ENCODE measurements around the gene GPSM1. TPM values are rescaled to one million over a fixed set of nuclear protein-coding genes. Genes with fewer than 3 reads are reported as not detected.

GPSM1 gene
- total and polyA plus RNA-seq, 9 of the 15 experiments (the other 6 are each of a cell fraction or from before 2014, with no cell fraction given): 0.04 to 14.2 (median 3.1) TPM

- CTCF ChIA-PET (ENCODE audit: low intra/inter-chr PET ratio): no interaction called here
Measured at GRCh38 chr9:136361754-136362449, 34.6 kb downstream of the GPSM1 start.

DNA sequence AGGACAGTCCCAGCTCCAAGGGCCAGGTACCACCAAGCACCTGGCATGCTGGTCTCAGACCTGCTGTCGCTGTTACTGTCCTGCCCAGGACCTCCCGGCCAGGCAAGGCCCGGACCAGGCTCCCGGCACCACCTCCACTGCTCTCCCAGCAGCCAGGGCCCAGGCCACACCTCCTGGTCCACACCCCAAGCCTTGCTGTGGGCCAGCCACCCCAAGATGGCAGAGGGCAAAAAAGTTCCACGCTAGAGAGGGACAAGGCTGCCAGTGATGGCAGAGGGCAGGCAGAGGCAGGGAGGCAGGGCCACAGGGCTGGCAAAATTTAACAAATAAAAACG is 35.1 kb downstream of the GPSM1 start:
- H3K9me3 ChIP-seq (replicated peaks; ENCODE audit: control insufficient read depth, insufficient read depth, low read depth, low read length): no peaks in the 10 kb centered on the region
- peak overlapping the region; percentile 51; the same call in 1 of the 2 replicates for H3K4me2 ChIP-seq (ENCODE audit: insufficient read depth, low read length)
- peaks cover 11 to 95% of the 10 kb centered on the region in 2 experiments for H3K4me1 ChIP-seq (replicated peaks in 1 of 2; ENCODE audit: control insufficient read depth in 2 of 2, insufficient read depth in 2 of 2, low read length in 2 of 2)
- DNase-seq (ENCODE audit: extremely low read depth in 1 of 4, low spot score in 3 of 4): no peak
- no peak for FAIRE-seq
- no peaks in the 10 kb centered on the region for H3K9me1 ChIP-seq (ENCODE audit: control insufficient read depth, insufficient read depth, low read length)
- CTCF ChIA-PET (ENCODE audit: low intra/inter-chr PET ratio): no interaction called here
- BruUV-seq (replicated peaks): no TSS peak
- peak overlapping the region; percentile 8 to 71; a peak in 3 of 4 replicates for H3K9ac ChIP-seq (ENCODE audit: insufficient read depth in 1 of 2, low read depth in 2 of 2, low read length in 2 of 2)
- H3K4me3 ChIP-seq: no peak overlapping the region
- POLR2A ChIA-PET: interaction anchor here (0.6 to 2.4 kb wide), 11 partner anchors 9 to 788 kb away, joined by 3 to 12 read pairs (median 5); no protein-coding TSS in a partner anchor
- no peaks in the 10 kb centered on the region for H4K20me1 ChIP-seq (replicated peaks; ENCODE audit: control insufficient read depth, insufficient read depth, low read length)
- no peaks in the 10 kb centered on the region; the same call in 2 of the 3 replicates for H3K79me2 ChIP-seq (ENCODE audit: control insufficient read depth, insufficient read depth, low read length)
- H2AFZ ChIP-seq (ENCODE audit: low read depth, low read length): no peak overlapping the region
- 63% methylated on average over 6 of the region's 6 CpGs for WGBS (ENCODE audit: insufficient coverage, low coverage, missing lambda C conversion rate)
- in situ Hi-C loops (cut with MboI): no loop called here
- intact Hi-C loops (cut with micrococcal nuclease): no loop called here
- peaks cover 26% of the 10 kb centered on the region; the same call in 1 of the 3 replicates for H3K36me3 ChIP-seq (ENCODE audit: control insufficient read depth, insufficient read depth, low read length)
- H3K27ac ChIP-seq (ENCODE audit: extremely low read depth, low read depth, low read length): no peak overlapping the region
- ATAC-seq: no peak
- no peaks in the 10 kb centered on the region for H3K27me3 ChIP-seq (ENCODE audit: control insufficient read depth in 2 of 2, insufficient read depth in 2 of 2, low read length in 2 of 2)
- TF ChIP-seq, protein P1, sequence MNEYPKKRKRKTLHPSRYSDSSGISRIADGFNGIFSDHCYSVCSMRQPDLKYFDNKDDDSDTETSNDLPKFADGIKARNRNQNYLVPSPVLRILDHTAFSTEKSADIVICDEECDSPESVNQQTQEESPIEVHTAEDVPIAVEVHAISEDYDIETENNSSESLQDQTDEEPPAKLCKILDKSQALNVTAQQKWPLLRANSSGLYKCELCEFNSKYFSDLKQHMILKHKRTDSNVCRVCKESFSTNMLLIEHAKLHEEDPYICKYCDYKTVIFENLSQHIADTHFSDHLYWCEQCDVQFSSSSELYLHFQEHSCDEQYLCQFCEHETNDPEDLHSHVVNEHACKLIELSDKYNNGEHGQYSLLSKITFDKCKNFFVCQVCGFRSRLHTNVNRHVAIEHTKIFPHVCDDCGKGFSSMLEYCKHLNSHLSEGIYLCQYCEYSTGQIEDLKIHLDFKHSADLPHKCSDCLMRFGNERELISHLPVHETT (CRISPR knock-in tag; conservative IDR thresholded peaks at IDR 0.05 in 1 of 2, IDR thresholded peaks at IDR 0.05 in 1 of 2): no peak
- no peak for TF ChIP-seq ZNF140 (CRISPR knock-in tag; IDR thresholded peaks at IDR 0.05)
- peak; percentile 19 for TF ChIP-seq RBM22 (IDR thresholded peaks at IDR 0.05; ENCODE audit: low read depth, low read length, poor library complexity, severe bottlenecking)
- TF ChIP-seq POLR2G (IDR thresholded peaks at IDR 0.05; ENCODE audit: low read depth, low read length): peak; percentile 75
- no peak for TF ChIP-seq HNRNPK (IDR thresholded peaks at IDR 0.05; ENCODE audit: low read depth, low read length, poor library complexity, severe bottlenecking)
- no peak for TF ChIP-seq ZNF780A (CRISPR knock-in tag; IDR thresholded peaks at IDR 0.05)
- no peak for TF ChIP-seq SLC30A9 (CRISPR knock-in tag; IDR thresholded peaks at IDR 0.05)

More at GRCh38 chr9:136361754-136362449, 34.6 kb downstream of the GPSM1 start:
- intact Hi-C loops (cut with micrococcal nuclease): no loop called here
- no peak for ATAC-seq
- DNase-seq (ENCODE audit: extremely low read depth in 1 of 4, low spot score in 3 of 4): no peak
- no peaks in the 10 kb centered on the region; the same call in 2 of the 3 replicates for H3K79me2 ChIP-seq (ENCODE audit: control insufficient read depth, insufficient read depth, low read length)
- H3K27me3 ChIP-seq (ENCODE audit: control insufficient read depth in 2 of 2, insufficient read depth in 2 of 2, low read length in 2 of 2): no peaks in the 10 kb centered on the region
- no peak overlapping the region for H3K4me2 ChIP-seq (ENCODE audit: insufficient read depth, low read length)
- peaks cover 11 to 95% of the 10 kb centered on the region in 2 experiments for H3K4me1 ChIP-seq (replicated peaks in 1 of 2; ENCODE audit: control insufficient read depth in 2 of 2, insufficient read depth in 2 of 2, low read length in 2 of 2)
- H3K9me3 ChIP-seq (replicated peaks; ENCODE audit: control insufficient read depth, insufficient read depth, low read depth, low read length): no peaks in the 10 kb centered on the region
- WGBS (ENCODE audit: insufficient coverage, low coverage, missing lambda C conversion rate): 77% methylated on average over 26 of the region's 26 CpGs
- TF ChIP-seq ZNF384 (IDR thresholded peaks at IDR 0.05; ENCODE audit: low read depth, low read length) (no peak), ZNF24 (IDR thresholded peaks at IDR 0.05) (no peak), RBM22 (IDR thresholded peaks at IDR 0.05; ENCODE audit: low read depth, low read length, poor library complexity, severe bottlenecking) (peak; percentile 21)
- POLR2A ChIA-PET: interaction anchor here (0.6 to 2.4 kb wide), 5 partner anchors 10 to 132 kb away, joined by 3 to 12 read pairs (median 6); no protein-coding TSS in a partner anchor
- H3K9me1 ChIP-seq (ENCODE audit: control insufficient read depth, insufficient read depth, low read length): no peaks in the 10 kb centered on the region
- no peak for FAIRE-seq
- H3K9ac ChIP-seq (ENCODE audit: insufficient read depth in 1 of 2, low read depth in 2 of 2, low read length in 2 of 2): peak overlapping the region in 1 of 2 experiments; percentile 71; a peak in 2 of 4 replicates
- no TSS peak for BruUV-seq (replicated peaks)
- no peak overlapping the region for H3K27ac ChIP-seq (ENCODE audit: extremely low read depth, low read depth, low read length)
- H3K4me3 ChIP-seq: no peak overlapping the region
- peaks cover 21% of the 10 kb centered on the region; the same call in 1 of the 3 replicates for H3K36me3 ChIP-seq (ENCODE audit: control insufficient read depth, insufficient read depth, low read length)
- H4K20me1 ChIP-seq (replicated peaks; ENCODE audit: control insufficient read depth, insufficient read depth, low read length): no peaks in the 10 kb centered on the region
- in situ Hi-C loops (cut with MboI): no loop called here
- H2AFZ ChIP-seq (ENCODE audit: low read depth, low read length): no peak overlapping the region

All from K562 (cell line).